HG03442 (cell line): ENCODE data around the gene TMEM170B.

Experiments
- ATAC-seq: cut with Tn5 transposase; IDR thresholded peaks from one replicate; pipeline ENCODE4 v1.9.1; 2021; ENCODE audit warnings: mild to moderate bottlenecking, moderate library complexity; ENCODE audit not compliant: unreplicated experiment

Gene TMEM170B

GRCh38 chr6:11537229-11538051 is at the start of gene TMEM170B:
TSS of gene TMEM170B (plus strand) at chr6:11537749. CDS start at chr6:11538278, 529 bp downstream.
- peak; percentile 96 for ATAC-seq

DNA sequence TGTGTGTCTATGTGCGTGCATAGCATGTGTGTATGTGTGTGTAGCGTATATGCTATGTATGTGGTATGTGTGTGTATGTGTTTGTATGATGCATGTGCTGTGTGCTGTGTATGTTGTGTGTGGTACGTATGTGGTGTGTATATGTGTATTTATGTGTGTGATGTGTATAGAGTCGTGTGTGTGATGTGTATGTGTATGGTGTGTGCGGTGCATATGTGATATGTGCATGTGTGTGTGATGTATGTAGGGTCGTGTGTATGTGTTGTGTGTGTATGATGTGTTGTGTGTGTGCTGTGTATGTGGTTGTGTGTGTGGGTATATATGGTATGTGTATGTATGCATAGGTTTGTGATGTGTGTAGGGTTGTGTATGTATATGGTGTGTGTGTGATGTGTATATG is 46.6 kb upstream of the TMEM170B start:
- ATAC-seq = no peak

DNA sequence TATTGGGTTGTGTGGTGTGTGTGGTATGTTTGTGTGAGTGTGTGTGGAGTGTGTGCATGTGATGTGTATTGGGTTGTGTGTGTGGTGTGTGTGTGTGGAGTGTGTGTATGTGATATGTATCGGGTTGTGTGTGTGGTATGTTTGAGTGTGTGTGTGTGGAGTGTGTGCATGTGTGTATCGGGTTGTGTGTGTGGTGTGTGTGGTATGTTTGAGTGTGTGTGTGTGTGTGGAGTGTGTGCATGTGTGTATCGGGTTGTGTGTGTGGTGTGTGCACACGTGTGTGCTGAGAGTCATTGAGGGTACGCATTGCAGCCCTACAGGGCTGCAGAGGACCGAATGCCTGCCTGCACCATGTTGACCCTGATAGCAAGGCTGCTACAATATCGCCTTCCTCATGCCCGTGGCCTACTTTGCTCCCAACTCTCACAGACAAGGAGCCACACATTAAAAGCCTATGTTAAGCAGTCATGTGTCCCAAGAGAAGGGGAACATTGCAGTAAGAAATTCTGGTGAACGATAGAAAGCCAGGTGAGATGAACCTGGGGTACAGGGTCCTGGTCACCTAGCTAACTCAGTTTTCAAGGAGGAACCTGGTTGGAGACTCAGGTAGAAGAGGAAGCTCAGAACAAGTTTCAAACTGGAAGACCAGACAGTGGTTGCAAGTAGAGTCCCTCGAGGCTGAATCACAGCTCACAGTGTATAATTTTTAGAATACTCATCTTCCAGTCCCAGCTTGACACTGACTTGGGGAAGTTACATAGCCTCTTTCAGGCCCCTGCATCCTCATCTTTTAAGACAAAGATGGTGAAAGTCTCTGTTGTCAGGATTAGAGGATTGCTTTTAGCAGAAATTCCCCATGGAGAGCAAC is 45.7 kb upstream of the TMEM170B start:
- no peak for ATAC-seq

DNA sequence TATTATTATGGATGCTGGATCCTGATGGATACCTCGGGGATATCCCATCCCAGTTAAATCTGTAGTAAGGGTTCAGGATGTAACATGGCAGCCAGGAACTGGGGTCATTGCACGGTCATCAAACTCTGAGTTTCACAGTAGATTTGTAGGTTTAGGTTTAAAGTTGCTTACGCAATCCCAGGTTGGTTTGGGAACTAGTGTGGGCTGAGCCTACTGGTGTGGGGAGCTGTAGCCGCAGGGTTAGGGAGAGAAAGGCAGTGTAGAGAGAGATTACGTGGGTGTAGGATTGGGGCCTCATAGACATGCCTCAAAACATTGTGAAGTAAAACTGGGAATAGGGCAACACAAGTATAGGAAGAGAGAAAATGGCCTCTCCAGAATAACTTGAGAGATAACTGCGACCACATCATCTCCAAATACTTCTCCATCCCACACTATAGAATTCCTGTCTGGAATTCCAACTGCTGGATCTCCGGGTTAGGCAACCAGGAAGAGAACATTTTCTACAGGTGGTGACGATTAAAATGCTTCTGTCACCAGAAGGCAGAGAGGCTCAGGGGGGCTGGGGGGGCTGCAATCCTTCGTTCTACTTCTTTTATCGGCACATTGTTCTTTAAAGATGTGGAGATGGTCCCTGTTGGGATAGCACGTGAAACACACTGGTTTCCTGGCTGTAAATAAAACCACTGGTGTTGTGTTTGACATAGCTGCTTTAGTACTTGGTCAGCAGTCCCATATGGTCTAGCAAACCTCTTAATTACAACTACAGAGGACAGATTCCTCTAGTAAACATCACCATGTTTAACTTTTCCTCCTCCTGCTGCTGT is 44.9 kb upstream of the TMEM170B start:
- no peak for ATAC-seq

GRCh38 chr6:11493974-11494373 is 43.6 kb upstream of the TMEM170B start:
- ATAC-seq = no peak

DNA sequence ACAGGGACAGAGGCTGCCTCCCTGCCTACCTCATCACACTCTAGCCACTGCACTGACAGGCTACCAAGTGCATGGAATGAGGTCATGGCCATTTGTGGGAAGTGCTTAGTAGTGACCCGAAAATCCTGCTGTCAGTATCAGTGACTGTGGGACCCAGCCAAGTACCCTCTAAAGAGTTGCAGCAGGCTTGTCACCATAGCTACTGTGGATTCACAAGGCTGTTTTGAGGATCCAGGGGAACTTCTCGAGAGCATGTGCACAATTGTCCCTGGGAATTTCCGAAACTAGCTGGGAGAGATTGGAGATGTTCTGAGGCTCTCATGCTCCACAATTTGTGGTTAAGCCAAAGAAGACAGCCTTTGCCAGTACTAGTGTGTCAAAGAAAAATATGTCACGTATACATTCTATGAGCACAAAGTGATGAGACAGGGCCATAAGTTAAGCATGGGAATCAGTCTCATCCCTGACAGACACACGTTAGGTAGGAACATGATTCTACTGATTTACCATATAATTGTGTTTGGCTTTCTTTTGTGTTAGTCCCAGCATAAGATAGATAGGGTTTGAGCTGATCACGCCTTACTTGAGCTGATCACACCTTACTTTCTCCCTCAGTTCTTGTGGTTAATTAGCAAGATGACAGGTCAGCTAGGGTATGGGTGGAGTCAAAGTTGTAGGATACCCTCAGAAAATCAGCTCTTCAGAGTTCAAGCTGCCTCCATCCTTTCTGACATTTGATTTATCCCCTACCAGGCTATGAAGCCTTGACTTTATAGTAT is 42.6 kb upstream of the TMEM170B start:
- no peak for ATAC-seq

- ATAC-seq = no peak
Observed at GRCh38 chr6:11495565-11496145, 41.9 kb upstream of the TMEM170B start.

DNA sequence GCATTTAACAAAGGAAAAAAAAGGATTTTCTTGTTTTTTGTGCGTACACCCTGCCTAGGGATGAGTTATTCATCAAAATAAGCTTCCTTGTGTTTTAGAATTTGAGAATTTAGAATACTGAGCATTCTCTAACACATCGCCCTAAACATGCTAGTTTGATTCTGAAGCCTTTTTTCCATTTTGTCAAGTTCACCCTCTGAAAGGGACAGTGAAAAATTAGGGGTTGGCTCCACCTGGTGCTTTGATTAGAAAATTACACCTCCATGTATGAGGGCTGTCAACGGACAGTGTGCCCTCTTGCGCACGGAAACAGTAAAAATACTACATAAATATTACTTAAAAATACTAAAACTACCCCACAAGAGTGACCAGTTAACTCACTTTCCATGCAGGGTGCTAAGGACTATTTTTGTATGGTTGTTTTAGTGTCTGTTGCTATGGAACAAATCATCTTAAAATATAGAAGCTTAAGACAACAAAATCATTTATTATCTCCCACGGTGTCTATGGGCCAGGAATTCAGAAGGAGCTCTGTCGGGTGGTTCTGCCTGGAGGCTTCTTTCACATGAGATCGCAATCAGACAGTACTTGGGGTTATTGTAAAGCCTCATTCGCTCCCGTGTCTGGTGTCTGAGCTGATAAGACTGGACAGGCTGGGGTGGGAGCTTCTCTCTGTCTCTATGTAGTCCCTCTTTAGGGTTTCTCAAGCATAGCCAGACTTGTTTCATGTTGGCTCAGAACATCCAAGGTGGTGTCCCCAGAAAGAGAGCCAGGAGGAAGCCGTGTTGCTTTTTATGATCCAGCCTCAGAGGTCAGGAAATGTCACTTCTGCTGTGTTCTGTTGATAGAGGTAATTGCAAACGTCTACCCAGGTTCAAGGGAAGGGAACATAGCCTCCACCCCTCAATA is 41.1 kb upstream of the TMEM170B start:
- peak; percentile 48 for ATAC-seq

DNA sequence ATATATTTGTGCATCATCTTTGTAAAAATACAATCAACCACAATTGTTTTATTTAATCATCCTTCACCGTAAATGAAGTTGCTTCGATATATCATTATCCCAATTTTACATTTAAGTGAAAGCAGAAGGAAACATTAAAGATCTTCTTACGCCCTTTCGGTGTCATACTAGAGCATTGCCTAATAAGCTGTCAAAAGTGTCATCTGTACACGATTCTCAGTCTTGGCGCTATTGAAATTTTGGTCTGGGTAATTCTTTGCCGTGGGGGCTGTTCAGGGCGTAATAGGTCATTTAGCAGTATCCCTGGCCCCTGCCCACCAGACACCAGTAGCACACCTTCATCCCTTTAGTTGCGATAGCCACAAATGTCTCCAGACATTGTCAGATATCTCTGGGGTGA is 40.4 kb upstream of the TMEM170B start:
- ATAC-seq = no peak

DNA sequence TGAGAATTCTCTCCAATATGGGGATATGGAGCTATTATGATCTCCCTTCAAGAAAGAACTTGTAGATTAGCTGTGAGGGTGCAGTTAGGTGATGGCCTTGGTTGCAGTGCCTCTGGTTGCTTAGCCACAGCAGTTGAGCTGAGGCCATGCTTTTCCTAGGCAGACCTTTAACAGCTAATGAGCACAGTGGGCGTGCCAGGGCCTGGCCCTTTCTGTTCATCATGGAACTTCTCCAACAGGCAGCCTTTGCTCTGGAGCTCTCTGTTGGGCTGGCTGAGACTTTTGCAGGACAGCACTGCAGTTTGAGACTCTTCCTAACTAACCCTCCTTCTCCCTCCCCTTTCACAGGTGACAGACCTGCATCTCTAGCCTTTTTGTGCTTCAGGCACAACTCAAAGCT is 39.7 kb upstream of the TMEM170B start:
- ATAC-seq = no peak

DNA sequence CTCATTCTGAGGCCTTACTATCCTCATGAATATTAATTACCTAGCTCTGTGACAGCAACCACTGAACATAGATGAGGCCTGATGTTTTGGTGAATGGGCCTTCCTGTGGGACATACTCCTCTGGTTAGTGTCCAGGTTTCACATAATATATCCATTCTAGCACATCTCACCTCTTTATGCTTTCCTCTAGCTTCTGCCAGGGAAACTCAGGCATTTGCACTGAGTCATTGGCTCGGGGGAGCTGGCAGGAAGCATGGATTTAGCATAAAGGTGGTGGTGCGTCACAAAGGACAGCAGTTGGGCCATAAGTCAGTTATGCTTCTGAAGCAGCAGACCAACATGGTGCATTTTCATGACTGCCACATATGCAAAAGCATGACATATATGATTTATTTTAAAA is 37.5 kb upstream of the TMEM170B start:
- no peak for ATAC-seq

DNA sequence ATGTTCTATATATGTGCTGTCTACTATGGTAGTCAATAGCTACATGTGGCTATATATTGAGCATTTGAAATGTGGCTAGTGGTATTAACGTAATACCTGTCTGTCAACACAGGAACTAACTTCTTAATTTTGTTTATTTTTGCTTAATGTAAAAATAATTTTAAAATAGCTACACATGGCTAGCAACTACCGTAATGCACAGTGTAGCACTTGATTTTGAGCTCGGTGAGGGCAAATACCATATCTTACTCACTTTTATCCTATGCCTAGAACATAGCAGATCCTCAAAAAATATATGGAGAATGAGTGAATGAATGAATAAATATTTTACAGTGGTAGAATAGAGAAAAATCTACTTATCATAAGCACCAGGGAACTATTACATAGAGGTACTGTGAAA is 28.1 kb upstream of the TMEM170B start:
- no peak for ATAC-seq

DNA sequence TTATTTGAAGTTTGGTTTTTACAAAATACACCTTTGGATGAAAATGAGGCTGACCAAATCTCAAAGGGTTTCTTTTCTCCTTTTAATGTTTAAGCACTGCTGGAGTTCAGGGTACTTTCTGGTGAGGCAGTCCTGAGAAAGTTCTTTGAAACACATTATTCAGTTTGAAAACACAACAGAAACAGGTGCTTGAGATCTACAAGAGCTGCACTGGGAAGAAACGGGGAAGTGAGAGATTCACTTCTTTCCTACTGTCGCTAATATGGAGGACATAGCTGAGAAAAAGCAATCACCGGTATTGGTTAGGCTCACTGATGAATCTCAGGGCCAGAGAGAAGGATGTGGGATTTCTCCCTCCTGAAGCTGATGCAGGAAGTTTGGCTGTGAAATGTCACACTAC is 22.9 kb upstream of the TMEM170B start:
- ATAC-seq = peak; percentile 79

DNA sequence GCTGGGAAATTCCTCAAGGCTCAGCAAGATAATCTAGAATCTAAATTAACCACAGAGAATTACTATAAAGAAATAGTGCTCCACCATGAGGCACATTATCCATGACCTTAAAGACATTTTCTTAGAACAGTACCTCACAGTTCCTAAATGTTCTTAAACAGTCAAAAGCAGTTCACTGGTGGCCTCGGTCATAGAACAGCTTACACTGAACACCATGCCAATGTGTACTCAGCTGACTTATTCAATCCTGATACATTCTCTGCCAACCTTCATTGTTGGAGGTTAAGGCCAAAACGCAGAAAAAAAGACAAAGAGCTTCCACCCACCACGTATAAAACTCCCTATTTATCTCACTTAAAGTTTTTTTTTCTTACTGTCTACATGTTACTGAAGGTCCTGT is 21.8 kb upstream of the TMEM170B start:
- no peak for ATAC-seq

GRCh38 chr6:11522812-11523605 is 14.5 kb upstream of the TMEM170B start:
- no peak for ATAC-seq

DNA sequence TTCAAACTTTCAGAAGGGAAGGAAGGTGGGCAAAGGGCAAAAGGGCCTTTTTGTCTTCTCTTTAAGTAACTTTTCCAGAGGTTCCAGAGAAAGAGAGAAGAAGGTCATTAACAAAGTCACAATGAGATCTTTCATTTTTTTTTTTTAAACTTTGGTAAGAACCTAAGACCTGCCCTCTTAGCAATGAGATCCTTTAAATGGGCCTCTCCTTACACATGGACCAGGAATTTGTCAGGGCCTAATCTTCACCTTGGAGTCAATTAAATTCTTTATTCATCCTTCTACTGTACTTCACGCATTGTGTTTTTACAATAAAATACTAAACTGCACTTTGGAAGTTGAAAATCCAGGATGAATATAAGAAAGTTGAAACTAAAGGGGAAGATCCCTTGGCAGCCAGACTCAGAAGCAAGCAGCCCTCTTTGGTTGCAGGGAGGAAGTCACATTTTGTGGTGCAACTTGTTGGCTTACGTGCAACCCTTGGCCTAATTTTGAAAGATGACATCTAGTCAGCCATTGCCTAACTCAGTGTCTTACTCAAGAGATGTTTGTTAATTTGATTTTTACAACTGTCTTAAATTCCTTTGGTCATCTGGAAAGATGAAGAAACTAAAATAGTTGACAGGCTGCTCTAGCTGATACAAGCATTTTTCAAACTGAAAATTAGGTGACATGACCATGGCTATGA is 11.9 kb upstream of the TMEM170B start:
- no peak for ATAC-seq

DNA sequence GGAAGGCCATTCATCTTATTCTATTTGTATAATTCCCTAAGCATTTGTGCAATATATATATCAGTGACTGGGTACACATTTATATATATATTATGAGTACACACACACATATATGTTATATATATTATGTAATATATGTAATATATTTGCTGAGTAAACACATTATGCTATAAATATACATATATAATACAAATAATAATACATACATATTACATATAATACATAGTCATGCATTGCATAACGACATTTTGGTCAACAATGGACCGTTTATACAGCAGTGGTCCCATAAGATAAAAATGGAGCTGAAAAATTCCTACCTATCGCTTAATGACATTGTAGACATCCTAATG is 11.4 kb upstream of the TMEM170B start:
- no peak for ATAC-seq
